ENCODE measurements around the gene TMEM44.

DNA sequence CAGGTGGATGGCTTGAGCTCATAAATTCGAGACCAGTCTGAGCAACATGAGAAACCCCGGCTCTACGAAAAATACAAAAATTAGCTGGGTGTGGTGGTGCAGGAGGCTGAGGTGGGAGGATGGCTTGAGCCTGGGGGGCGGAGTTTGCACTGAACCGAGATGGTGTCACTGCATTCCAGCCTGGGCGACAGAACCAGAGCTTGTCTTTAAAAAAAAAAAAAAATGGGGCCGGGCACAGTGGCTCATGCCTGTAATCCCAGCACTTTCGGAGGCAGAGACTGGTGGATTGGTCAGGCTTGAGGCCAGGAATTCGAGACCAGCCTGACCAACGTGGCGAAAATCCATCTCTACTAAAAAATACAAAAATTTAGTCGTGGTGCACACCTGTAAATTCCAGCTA is 64.0 kb downstream of the TMEM44 start:
- TF ChIP-seq, protein P1, sequence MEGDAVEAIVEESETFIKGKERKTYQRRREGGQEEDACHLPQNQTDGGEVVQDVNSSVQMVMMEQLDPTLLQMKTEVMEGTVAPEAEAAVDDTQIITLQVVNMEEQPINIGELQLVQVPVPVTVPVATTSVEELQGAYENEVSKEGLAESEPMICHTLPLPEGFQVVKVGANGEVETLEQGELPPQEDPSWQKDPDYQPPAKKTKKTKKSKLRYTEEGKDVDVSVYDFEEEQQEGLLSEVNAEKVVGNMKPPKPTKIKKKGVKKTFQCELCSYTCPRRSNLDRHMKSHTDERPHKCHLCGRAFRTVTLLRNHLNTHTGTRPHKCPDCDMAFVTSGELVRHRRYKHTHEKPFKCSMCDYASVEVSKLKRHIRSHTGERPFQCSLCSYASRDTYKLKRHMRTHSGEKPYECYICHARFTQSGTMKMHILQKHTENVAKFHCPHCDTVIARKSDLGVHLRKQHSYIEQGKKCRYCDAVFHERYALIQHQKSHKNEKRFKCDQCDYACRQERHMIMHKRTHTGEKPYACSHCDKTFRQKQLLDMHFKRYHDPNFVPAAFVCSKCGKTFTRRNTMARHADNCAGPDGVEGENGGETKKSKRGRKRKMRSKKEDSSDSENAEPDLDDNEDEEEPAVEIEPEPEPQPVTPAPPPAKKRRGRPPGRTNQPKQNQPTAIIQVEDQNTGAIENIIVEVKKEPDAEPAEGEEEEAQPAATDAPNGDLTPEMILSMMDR (IDR thresholded peaks at IDR 0.05; ENCODE audit: insufficient read depth, low read length, poor library complexity, severe bottlenecking) = no peak
- no peak for TF ChIP-seq EZH2phosphoT487 (conservative IDR thresholded peaks at IDR 0.05; ENCODE audit: low read length)
